HEK293 (cell line): Measurements from ENCODE around the gene IL17REL.

ENCODE experiments used
- GLIS1 ChIP-seq: fragments of 450-650 bp; formaldehyde crosslinking; IDR thresholded peaks from 2 replicates; pipeline ENCODE4 v1.5.1; 2016; ENCODE audit warnings: missing biosample characterization, missing genetic modification characterization
- KLF1 ChIP-seq: fragments of 450-650 bp; formaldehyde crosslinking; IDR thresholded peaks from 2 replicates; pipeline ENCODE4 v1.5.1; 2016; ENCODE audit warnings: missing biosample characterization, missing genetic modification characterization
- KLF16 ChIP-seq: fragments of 450-650 bp; formaldehyde crosslinking; IDR thresholded peaks from 2 replicates; pipeline ENCODE4 v1.5.1; 2017; ENCODE audit warnings: missing biosample characterization, missing genetic modification characterization
- PRDM2 ChIP-seq: fragments of 450-650 bp; formaldehyde crosslinking; IDR thresholded peaks from 2 replicates; pipeline ENCODE4 v1.5.1; 2016; ENCODE audit warnings: missing biosample characterization, missing genetic modification characterization, borderline replicate concordance
- PRDM4 ChIP-seq: fragments of 450-650 bp; formaldehyde crosslinking; IDR thresholded peaks from 2 replicates; pipeline ENCODE4 v1.5.1; 2017; ENCODE audit warnings: missing biosample characterization, missing genetic modification characterization
- SCRT2 ChIP-seq: fragments of 450-650 bp; formaldehyde crosslinking; IDR thresholded peaks from 2 replicates; pipeline ENCODE4 v1.5.1; 2016; ENCODE audit warnings: missing biosample characterization, missing genetic modification characterization
- ZBTB1 ChIP-seq: fragments of 450-650 bp; formaldehyde crosslinking; IDR thresholded peaks from 2 replicates; pipeline ENCODE4 v1.5.1; 2016; ENCODE audit warnings: missing biosample characterization, missing genetic modification characterization
- ZFHX2 ChIP-seq: fragments of 450-650 bp; formaldehyde crosslinking; conservative IDR thresholded peaks from 2 replicates; pipeline ENCODE4 v1.5.1; 2016; ENCODE audit warnings: missing biosample characterization, missing genetic modification characterization
- ZNF146 ChIP-seq: fragments of 450-650 bp; formaldehyde crosslinking; IDR thresholded peaks from 2 replicates; pipeline ENCODE4 v1.5.1; 2016; ENCODE audit warnings: missing biosample characterization, missing genetic modification characterization
- ZNF37A ChIP-seq: fragments of 450-650 bp; IDR thresholded peaks from 2 replicates; pipeline ENCODE4 v1.5.1; 2018; ENCODE audit warnings: missing biosample characterization, missing genetic modification characterization
- ZNF624 ChIP-seq: fragments of 450-650 bp; formaldehyde crosslinking; IDR thresholded peaks from 2 replicates; pipeline ENCODE4 v1.5.1; 2017; ENCODE audit warnings: missing biosample characterization, missing genetic modification characterization
- ZSCAN30 ChIP-seq: fragments of 450-650 bp; IDR thresholded peaks from 2 replicates; pipeline ENCODE4 v1.5.1; 2018; ENCODE audit warnings: missing biosample characterization, mild to moderate bottlenecking, missing genetic modification characterization, moderate library complexity
- ZSCAN4 ChIP-seq: fragments of 450-650 bp; formaldehyde crosslinking; IDR thresholded peaks from 2 replicates; pipeline ENCODE4 v1.5.1; 2017; ENCODE audit warnings: missing biosample characterization, missing genetic modification characterization
- TF ChIP-seq, protein P1 (sequence below): fragments of 450-650 bp; formaldehyde crosslinking; IDR thresholded peaks from 2 replicates; pipeline ENCODE4 v1.5.1; 2016; ENCODE audit warnings: missing biosample characterization, missing genetic modification characterization
- TF ChIP-seq, protein P2 (sequence below): fragments of 450-650 bp; formaldehyde crosslinking; IDR thresholded peaks from 2 replicates; pipeline ENCODE4 v1.5.1; 2016; ENCODE audit warnings: missing biosample characterization, missing genetic modification characterization

Gene IL17REL

GRCh38 chr22:50008151-50009040 is 4.2 kb downstream of the IL17REL start (continued):
- TF ChIP-seq PRDM4 (tag by site-specific recombination) (no peak), ZBTB1 (tag by site-specific recombination) (no peak), KLF1 (tag by site-specific recombination) (peak; percentile 84), KLF16 (tag by site-specific recombination) (no peak), ZNF37A (no peak), ZNF146 (tag by site-specific recombination) (no peak), ZFHX2 (tag by site-specific recombination) (peak; percentile 36; the same call in 1 of the 2 replicates), PRDM2 (tag by site-specific recombination) (no peak), SCRT2 (tag by site-specific recombination) (peak; percentile 93), ZSCAN30 (tag by site-specific recombination) (0 out of 2 replicates have a peak, but pooled peaks have one; percentile 9), ZSCAN4 (tag by site-specific recombination) (no peak), ZNF624 (tag by site-specific recombination) (no peak), GLIS1 (tag by site-specific recombination) (peak; percentile 90)
- TF ChIP-seq, protein P1, sequence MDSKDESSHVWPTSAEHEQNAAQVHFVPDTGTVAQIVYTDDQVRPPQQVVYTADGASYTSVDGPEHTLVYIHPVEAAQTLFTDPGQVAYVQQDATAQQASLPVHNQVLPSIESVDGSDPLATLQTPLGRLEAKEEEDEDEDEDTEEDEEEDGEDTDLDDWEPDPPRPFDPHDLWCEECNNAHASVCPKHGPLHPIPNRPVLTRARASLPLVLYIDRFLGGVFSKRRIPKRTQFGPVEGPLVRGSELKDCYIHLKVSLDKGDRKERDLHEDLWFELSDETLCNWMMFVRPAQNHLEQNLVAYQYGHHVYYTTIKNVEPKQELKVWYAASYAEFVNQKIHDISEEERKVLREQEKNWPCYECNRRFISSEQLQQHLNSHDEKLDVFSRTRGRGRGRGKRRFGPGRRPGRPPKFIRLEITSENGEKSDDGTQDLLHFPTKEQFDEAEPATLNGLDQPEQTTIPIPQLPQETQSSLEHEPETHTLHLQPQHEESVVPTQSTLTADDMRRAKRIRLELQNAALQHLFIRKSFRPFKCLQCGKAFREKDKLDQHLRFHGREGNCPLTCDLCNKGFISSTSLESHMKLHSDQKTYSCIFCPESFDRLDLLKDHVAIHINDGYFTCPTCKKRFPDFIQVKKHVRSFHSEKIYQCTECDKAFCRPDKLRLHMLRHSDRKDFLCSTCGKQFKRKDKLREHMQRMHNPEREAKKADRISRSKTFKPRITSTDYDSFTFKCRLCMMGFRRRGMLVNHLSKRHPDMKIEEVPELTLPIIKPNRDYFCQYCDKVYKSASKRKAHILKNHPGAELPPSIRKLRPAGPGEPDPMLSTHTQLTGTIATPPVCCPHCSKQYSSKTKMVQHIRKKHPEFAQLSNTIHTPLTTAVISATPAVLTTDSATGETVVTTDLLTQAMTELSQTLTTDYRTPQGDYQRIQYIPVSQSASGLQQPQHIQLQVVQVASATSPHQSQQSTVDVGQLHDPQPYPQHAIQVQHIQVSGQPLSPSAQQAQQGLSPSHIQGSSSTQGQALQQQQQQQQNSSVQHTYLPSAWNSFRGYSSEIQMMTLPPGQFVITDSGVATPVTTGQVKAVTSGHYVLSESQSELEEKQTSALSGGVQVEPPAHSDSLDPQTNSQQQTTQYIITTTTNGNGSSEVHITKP (tag by site-specific recombination): peak; percentile 41; the same call in 1 of the 2 replicates
- TF ChIP-seq, protein P2, sequence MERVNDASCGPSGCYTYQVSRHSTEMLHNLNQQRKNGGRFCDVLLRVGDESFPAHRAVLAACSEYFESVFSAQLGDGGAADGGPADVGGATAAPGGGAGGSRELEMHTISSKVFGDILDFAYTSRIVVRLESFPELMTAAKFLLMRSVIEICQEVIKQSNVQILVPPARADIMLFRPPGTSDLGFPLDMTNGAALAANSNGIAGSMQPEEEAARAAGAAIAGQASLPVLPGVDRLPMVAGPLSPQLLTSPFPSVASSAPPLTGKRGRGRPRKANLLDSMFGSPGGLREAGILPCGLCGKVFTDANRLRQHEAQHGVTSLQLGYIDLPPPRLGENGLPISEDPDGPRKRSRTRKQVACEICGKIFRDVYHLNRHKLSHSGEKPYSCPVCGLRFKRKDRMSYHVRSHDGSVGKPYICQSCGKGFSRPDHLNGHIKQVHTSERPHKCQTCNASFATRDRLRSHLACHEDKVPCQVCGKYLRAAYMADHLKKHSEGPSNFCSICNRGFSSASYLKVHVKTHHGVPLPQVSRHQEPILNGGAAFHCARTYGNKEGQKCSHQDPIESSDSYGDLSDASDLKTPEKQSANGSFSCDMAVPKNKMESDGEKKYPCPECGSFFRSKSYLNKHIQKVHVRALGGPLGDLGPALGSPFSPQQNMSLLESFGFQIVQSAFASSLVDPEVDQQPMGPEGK (tag by site-specific recombination): peak; percentile 63; the same call in 1 of the 2 replicates
